ENCODE data around the gene PGR.

Gene PGR

DNA sequence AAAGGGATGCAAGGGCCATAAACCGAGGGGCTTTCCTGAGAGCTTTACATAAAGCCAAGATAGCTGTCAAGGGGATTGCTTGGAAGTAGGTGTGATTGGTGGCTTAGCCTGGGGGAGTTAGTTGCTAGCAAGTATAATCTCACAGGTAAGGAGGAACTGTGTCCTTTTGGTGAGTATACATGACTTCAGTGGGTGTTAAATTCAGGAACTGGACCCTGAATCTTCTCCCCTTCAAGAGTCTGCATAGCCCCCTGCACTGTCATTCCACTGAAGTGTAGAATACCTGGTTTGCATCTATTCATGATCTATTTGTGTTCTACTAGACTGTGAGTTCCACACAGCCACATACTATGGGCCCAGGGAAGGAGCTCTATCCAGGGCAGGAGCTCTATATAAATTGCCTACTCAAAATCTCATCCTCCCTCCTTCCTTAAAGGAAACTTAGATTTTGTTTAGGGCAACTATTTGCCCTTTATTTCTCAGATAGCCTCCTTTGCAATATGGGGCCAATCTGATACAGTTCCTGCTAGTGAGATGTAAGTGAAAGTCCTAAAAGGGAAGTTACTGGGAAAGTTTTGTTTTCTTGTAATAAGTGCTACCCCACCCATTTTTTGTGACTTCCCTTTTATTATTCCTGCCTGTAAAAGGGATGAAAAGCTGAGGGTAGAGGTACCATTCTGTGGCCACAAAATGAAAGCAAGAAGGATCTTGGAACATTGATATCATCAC, 120.5 kb downstream of the PGR start:
- DNase-seq: no peak

DNA sequence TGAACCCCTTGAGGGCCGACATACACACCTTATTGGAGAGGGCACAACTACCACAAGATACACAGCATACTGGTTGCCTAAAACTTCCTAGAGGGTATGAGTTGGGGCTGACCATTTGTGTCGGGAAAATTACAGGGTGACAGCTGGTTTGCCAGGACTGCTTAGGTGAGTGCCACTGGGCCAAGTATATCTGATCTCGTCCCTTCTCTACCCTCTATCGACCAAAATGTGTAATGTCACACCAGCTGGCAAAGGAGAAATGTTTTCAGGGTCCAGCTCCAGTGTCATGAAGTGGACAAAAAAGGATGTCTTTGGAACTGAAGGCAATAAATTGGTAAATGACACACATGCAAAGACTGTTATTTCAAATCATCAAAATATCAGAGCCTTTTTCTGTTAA, 126.1 kb downstream of the PGR start:
- DNase-seq: no peak

DNA sequence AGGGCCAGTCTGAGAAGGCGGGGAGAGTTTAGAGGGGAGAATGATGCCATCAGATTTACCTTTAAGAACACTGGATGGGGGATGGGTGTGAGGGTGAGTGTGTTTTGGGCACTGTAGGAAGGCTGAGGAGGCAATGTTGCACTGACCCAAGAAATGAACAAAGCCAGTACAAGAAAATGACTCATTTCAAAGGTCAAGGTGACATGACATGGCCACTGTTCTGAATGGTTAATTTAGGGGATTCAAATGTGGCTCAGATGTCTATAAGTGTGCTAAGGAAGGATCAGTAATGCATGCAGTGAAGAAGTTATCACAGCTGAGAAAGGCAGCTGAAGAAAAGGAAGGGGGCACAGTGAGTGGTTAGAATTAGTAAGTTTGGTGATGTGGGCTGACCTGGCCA, 129.9 kb downstream of the PGR start:
- DNase-seq: no peak

DNA sequence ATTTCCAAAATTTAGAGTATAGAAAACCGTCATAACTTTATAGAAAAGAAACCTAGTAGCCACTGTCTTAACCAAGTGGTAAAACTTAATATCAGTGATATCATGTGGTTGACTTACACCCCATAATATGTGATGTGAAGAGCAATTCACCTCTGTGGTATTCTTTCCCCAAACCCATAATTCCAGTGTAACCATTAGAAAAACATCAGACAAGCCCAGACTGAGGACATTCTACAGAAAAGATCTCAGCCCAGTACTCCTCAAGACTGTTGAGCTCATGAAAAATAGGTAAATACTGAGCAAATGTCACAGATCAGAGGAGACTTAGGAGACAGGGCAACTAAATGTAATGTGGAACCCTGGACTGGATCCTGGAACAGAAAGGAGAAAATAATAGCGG, 134.6 kb downstream of the PGR start:
- no peak for DNase-seq

DNA sequence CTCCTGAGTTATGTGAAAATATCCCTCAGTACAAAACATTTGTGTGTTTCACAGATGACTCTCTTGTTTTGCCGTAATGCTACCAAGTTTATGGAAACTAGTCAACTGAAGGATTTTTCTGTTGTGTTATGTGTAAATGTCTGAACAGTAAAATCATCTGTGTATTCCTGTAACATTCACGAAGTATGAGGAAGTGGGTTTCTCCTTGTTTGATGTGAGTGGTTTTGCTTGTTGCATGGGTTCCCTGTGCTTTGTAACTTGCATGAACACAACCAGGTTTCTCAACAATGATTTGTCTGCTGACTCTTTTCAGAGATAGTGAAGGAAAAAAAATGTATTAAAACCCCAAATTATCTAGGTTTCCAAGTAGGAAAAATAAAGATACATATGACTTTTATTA, 138.1 kb downstream of the PGR start:
- DNase-seq: no peak

DNA sequence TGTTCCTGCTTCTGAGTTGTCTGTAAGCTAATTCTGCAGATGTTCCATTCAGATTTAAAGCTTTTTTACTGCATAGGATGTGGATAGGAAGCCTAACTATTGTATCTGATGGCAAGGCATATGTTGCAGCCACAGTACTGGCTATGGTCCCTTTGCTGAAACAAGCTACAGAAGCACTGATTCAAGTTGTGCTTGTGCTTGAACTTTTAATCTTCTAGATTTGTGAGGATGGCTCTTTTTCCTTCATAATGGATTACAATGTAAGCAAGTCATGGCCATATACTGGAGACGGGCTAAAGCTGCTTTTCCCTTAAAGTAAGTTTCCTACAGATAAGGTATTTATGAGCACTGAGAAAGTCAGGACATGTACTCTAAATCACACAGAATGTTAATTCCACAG, 138.7 kb downstream of the PGR start:
- no peak for DNase-seq

DNA sequence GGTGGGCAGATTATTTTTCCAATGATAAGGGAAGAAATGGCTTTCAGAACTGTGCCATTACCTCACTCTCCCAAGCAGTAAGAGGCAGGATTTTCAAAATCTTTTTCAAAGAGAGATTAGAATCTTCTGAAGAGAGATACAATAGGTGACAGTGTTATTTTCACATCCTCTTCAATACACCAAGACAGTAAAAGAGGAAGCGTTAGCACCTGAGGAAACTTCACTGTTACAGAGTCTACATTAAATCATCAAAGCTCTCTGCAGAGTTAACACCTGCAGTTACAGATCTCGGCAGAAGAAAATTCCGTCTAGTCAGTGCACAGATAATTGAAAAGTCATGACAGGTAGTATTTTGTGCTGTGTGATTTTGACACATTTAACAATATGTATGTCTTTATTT, 144.9 kb downstream of the PGR start:
- no peak for DNase-seq

DNA sequence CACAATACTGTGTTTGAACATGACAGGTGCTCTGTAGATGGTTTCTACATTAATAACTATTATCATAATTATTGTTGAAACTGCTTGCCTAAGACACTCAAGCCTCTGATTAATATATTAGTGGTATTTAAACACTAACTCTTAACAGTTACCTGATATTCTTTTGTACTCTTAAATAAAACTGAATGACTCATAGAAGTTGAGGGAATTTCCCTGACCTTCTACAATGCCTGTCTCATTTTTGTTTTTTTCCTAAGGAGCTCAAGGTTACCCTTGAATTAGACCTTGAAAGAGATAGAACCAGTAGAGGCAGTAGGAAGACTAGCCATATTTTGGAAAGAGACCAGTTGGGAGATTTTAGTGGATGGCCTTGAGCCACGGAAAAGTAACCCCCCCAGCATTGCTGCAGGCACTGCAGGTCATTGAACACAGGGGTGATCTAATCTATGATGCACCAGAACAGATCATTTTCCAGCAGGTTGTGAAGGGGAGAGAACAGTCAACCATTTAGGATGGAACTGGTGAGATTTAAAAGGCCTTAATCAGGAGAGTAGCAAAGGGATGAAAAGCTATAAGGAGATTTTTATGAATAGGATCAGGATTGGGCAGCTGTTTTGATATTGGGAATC, 148.3 kb downstream of the PGR start:
- no peak for DNase-seq

DNA sequence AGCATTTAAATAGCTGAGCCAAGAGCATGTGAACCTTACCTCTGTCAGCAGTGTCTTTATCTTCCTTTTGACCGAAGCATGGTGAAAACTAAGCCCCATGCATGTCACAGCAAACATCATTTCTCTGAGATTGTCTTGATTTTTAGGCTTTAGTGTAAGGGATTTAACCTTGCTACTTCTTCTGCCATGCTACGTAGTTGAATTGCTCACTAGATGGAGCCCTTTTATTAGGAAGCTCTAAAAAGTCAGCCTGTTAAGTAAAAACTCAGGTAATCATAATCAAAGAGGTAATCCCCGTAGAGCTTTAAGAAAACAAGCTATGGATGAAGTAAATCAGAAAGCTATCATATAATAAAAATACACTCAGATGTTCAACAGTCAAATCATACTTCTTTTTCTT, 149.5 kb downstream of the PGR start:
- no peak for DNase-seq

Measured in GDM1 (cell line).